Adipocyte (in vitro differentiated cells): ENCODE results near the gene GALK2.

ENCODE experiments used
- DNase-seq: peaks from one replicate; pipeline ENCODE4 v3.0.0-alpha.2; 2015; ENCODE audit warnings: low read depth
- H3K27me3 ChIP-seq: replicated peaks from 2 replicates; pipeline ENCODE4 v1.7.0; 2013; ENCODE audit warnings: mild to moderate bottlenecking, low read length, moderate library complexity; ENCODE audit not compliant: control insufficient read depth, insufficient read depth
- H3K36me3 ChIP-seq: 2 replicates; pipeline ENCODE4 v1.7.0; 2013; ENCODE audit warnings: low read length, mild to moderate bottlenecking, moderate library complexity; ENCODE audit not compliant: control insufficient read depth, insufficient read depth, severe bottlenecking
- H3K4me1 ChIP-seq: 2 replicates; pipeline ENCODE4 v1.7.0; 2013; ENCODE audit warnings: mild to moderate bottlenecking, low read length, moderate library complexity; ENCODE audit not compliant: control insufficient read depth, insufficient read depth
- H3K4me3 ChIP-seq: 2 replicates; pipeline ENCODE4 v1.7.0; 2013; ENCODE audit warnings: mild to moderate bottlenecking, low read length, moderate library complexity
- H3K9ac ChIP-seq: 2 replicates; pipeline ENCODE4 v1.7.0; 2013; ENCODE audit warnings: mild to moderate bottlenecking, low read length, moderate library complexity
- H3K9me3 ChIP-seq: 2 replicates; pipeline ENCODE4 v1.7.0; 2013; ENCODE audit warnings: mild to moderate bottlenecking, low read length, moderate library complexity; ENCODE audit not compliant: control insufficient read depth

Gene GALK2

GRCh38 chr15:49169880-49170597 lies at the start of gene GALK2:
TSS of gene GALK2 (plus strand) at chr15:49170247. CDS start at chr15:49170323, 76 bp downstream.
- H3K9me3 ChIP-seq: no peaks in the 10 kb centered on the region
- H3K9ac ChIP-seq: peak within 1 kb of the TSS; percentile 84
- peak within 1 kb of the TSS; percentile 93 for H3K4me3 ChIP-seq
- peak; percentile 82 for DNase-seq
- H3K36me3 ChIP-seq: no peaks in the 10 kb centered on the region
- H3K4me1 ChIP-seq: peaks cover 10% of the 10 kb centered on the region
- no peaks in the 10 kb centered on the region for H3K27me3 ChIP-seq

GRCh38 chr15:49120832-49121231 lies 49.2 kb upstream of the GALK2 start:
- no peaks in the 10 kb centered on the region for H3K27me3 ChIP-seq
- no peak for DNase-seq
- no peak overlapping the region for H3K9ac ChIP-seq
- peaks cover 28% of the 10 kb centered on the region for H3K36me3 ChIP-seq
- no peaks in the 10 kb centered on the region for H3K9me3 ChIP-seq
- H3K4me3 ChIP-seq: no peak overlapping the region
- H3K4me1 ChIP-seq: peaks cover 7% of the 10 kb centered on the region

GRCh38 chr15:49121901-49122300 lies 48.1 kb upstream of the GALK2 start:
- no peak for DNase-seq

DNA sequence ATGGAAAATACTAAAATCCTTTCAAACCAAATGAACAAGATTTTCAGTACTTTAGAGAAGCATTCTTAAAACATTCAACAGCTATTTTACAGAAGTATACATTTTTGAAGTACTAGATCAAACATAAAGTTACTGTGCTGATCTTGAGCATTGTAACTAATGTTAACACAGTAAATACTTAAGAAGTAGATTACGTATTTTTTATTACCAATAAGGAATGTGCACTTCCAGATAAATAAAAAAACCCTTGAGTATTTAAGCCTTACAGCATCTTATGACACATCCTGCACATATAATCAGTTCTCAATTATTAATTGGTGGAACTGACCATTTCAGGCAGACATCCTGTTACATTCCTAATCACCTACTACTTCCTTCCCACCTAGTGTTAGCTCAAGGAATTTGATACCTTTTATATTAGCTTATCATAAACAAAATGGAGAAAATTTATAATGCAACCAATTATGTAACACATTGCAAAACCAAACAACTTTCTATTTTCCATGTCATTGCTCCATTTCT lies 47.4 kb upstream of the GALK2 start:
- no peaks in the 10 kb centered on the region for H3K27me3 ChIP-seq
- no peak overlapping the region for H3K4me3 ChIP-seq
- no peaks in the 10 kb centered on the region for H3K9me3 ChIP-seq
- H3K9ac ChIP-seq: no peak overlapping the region
- H3K4me1 ChIP-seq: peaks cover 10% of the 10 kb centered on the region
- peaks cover 36% of the 10 kb centered on the region for H3K36me3 ChIP-seq
- DNase-seq: no peak

More at GRCh38 chr15:49121901-49122300, 48.1 kb upstream of the GALK2 start:
- no peak overlapping the region for H3K9ac ChIP-seq
- no peaks in the 10 kb centered on the region for H3K9me3 ChIP-seq
- no peaks in the 10 kb centered on the region for H3K27me3 ChIP-seq
- peaks cover 31% of the 10 kb centered on the region for H3K36me3 ChIP-seq
- H3K4me3 ChIP-seq: no peak overlapping the region
- peaks cover 7% of the 10 kb centered on the region for H3K4me1 ChIP-seq

DNA sequence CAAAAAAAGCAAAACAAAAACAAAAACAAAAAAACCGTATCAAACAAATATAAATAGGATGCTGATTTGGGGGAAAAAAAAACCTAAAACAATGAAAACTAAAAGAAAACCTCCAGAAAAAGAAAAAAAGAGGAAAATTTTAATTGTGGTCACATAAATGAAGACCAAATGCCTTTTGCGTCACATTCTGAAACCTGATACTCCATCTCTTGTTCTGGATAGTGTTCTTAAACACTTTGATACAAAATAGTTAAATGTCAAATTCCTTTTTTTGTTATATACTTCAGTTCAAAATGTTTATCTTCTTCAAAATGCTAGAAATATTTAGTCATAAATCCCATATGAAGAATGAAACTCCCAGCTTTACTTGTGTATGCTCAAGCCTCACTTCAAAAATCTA lies 45.7 kb upstream of the GALK2 start:
- H3K9me3 ChIP-seq: no peaks in the 10 kb centered on the region
- H3K4me1 ChIP-seq: peaks cover 10% of the 10 kb centered on the region
- no peaks in the 10 kb centered on the region for H3K27me3 ChIP-seq
- no peak overlapping the region for H3K9ac ChIP-seq
- no peak overlapping the region for H3K4me3 ChIP-seq
- H3K36me3 ChIP-seq: peaks cover 54% of the 10 kb centered on the region
- DNase-seq: peak; percentile 72

DNA sequence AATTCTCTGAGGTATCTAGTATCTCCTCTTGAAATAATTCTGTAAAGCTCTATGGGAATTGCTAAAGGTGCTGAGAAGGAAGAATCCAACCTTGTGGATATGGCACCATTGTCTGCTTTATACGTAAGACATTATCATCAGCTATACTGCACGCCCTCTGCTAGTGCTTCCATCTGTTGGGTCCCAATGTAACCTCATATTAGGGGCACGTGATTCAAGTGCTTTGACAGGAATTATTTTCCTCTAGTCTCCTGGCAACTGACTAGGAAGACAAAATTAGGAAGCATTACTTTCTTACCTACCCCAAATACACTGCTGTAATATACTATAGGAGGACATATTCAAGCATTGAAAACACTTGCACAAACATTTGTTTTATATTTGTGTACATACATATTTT lies 38.6 kb upstream of the GALK2 start:
- no peak for DNase-seq
- peaks cover 99% of the 10 kb centered on the region for H3K36me3 ChIP-seq

GRCh38 chr15:49134683-49135341 lies 35.2 kb upstream of the GALK2 start:
- no peak for DNase-seq
- H3K9ac ChIP-seq: no peak overlapping the region
- H3K36me3 ChIP-seq: peaks cover 99% of the 10 kb centered on the region
- H3K4me3 ChIP-seq: no peak overlapping the region
- H3K4me1 ChIP-seq: peaks cover 27% of the 10 kb centered on the region
- H3K27me3 ChIP-seq: no peaks in the 10 kb centered on the region
- no peaks in the 10 kb centered on the region for H3K9me3 ChIP-seq

More for the DNA sequence above, 38.6 kb upstream of the GALK2 start:
- Histone ChIP-seq H3K4me1 (peaks cover 20% of the 10 kb centered on the region), H3K4me3 (no peak overlapping the region), H3K9me3 (no peaks in the 10 kb centered on the region), H3K27me3 (no peaks in the 10 kb centered on the region), H3K9ac (no peak overlapping the region)

GRCh38 chr15:49135342-49135857 lies 34.6 kb upstream of the GALK2 start:
- no peak for DNase-seq
- no peaks in the 10 kb centered on the region for H3K27me3 ChIP-seq
- H3K4me1 ChIP-seq: peaks cover 27% of the 10 kb centered on the region
- H3K36me3 ChIP-seq: peaks cover 98% of the 10 kb centered on the region
- peak overlapping the region; percentile 15 for H3K9ac ChIP-seq
- no peak overlapping the region for H3K4me3 ChIP-seq
- H3K9me3 ChIP-seq: no peaks in the 10 kb centered on the region

- Histone ChIP-seq H3K4me1 (peaks cover 27% of the 10 kb centered on the region), H3K9ac (no peak overlapping the region), H3K9me3 (no peaks in the 10 kb centered on the region), H3K4me3 (no peak overlapping the region), H3K27me3 (no peaks in the 10 kb centered on the region), H3K36me3 (peaks cover 98% of the 10 kb centered on the region)
- DNase-seq: peak; percentile 46
Observed at GRCh38 chr15:49135911-49136310, 34.1 kb upstream of the GALK2 start.

- Histone ChIP-seq H3K4me1 (peaks cover 21% of the 10 kb centered on the region), H3K9ac (peak overlapping the region; percentile 5), H3K27me3 (no peaks in the 10 kb centered on the region), H3K36me3 (peaks cover 99% of the 10 kb centered on the region), H3K4me3 (no peak overlapping the region), H3K9me3 (no peaks in the 10 kb centered on the region)
- DNase-seq: peak; percentile 51
Observed at GRCh38 chr15:49137861-49138260, 32.2 kb upstream of the GALK2 start.
